Neural progenitor cell (in vitro differentiated cells): ENCODE data around the gene EHMT1.

Source experiments
- EZH2phosphoT487 ChIP-seq: fragments of 200-600 bp; sonication (generic); IDR thresholded peaks from 2 replicates; pipeline ENCODE4 v1.6.1; 2017; ENCODE audit warnings: antibody characterized with exemption
- TF ChIP-seq, protein P1 (sequence below): fragments of 200-600 bp; sonication (generic); IDR thresholded peaks from 2 replicates; pipeline ENCODE4 v1.5.1; 2017; ENCODE audit warnings: antibody characterized with exemption, mild to moderate bottlenecking

- TF ChIP-seq, protein P1, sequence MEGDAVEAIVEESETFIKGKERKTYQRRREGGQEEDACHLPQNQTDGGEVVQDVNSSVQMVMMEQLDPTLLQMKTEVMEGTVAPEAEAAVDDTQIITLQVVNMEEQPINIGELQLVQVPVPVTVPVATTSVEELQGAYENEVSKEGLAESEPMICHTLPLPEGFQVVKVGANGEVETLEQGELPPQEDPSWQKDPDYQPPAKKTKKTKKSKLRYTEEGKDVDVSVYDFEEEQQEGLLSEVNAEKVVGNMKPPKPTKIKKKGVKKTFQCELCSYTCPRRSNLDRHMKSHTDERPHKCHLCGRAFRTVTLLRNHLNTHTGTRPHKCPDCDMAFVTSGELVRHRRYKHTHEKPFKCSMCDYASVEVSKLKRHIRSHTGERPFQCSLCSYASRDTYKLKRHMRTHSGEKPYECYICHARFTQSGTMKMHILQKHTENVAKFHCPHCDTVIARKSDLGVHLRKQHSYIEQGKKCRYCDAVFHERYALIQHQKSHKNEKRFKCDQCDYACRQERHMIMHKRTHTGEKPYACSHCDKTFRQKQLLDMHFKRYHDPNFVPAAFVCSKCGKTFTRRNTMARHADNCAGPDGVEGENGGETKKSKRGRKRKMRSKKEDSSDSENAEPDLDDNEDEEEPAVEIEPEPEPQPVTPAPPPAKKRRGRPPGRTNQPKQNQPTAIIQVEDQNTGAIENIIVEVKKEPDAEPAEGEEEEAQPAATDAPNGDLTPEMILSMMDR: no peak
- no peak for TF ChIP-seq EZH2phosphoT487
Observed at GRCh38 chr9:137760426-137760825, 141.6 kb downstream of the EHMT1 start.
